Urothelium cell line (cell line): ENCODE results near the gene FAIM2.

Experiments used
- DNase-seq: peaks from one replicate; pipeline ENCODE4 v3.0.0; 2011; ENCODE audit warnings: low spot score, mixed read lengths
- FAIRE-seq: peaks from 2 replicates; lab custom pipeline; 2011; peaks lifted over from hg19 to GRCh38; lab: Jason Lieb, UNC

FAIM2 gene

DNA sequence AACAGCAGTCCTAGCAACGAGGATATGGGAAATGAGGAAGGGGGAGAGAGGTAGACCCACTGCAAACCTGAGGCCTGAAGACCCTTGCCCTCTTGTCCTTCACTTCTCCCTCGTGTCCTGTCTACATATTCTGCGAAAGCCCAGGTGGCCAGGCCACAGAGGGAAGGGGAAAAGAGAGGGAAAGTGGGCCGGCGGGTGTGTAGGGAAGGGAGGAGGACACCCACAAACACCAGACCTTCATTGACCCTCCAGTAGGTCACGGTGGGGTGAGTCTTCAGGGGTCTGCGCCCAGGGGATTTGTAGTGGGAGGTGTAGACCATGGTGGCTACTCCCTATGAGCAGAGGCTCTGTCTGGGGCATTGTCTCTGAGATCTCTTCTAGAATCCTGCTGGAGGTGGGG is 3.8 kb downstream of the FAIM2 start:
- no peak for FAIRE-seq

DNA sequence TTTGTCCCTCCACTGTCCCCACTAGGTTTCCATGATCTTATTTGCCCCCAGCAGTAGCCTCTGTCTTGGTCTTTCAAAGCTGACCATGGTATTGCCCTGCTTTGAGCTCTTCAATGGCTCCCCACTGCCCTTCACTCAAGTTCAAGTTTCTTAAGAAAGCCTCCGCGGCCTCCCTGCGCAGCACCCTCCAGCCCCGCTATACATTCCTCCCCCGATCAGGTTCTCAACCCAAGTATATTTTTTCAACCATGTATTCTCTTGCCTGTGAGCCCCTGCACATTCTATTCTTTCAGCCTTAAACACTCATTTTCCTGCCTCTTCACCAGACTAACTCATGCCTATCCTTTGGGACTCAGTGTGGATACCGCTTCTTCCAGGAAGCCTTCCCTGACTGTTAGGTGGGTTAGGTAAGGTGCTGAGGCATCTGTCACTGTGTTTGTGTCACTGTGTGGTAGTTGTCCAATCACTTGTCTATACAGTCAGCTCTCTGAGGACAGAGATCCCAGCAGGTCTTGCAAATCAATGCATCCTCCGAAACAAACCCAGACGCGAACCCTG is 4.3 kb downstream of the FAIM2 start:
- FAIRE-seq (no peak), DNase-seq (no peak)

More for the DNA sequence above, 3.8 kb downstream of the FAIM2 start:
- DNase-seq = no peak

DNA sequence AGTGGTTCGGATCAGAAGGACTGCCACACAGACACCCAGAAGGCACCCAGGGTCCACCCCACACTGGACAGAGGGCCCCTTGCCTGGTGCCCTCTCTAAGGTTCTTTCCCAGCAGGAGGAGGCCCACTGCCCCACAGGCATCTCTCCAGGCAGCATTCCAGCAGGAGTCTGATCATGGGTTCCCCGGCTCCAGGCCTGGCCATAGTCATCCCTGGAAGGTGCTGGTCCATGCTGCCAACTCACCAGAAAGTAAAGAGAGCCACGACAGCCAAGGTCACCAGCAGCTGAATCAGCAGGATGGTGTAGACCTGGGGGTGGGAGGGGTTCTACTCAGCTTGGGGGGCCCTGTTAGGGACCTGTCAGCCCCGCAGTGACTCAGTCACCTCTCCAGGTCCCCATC is 6.4 kb downstream of the FAIM2 start:
- DNase-seq = no peak

DNA sequence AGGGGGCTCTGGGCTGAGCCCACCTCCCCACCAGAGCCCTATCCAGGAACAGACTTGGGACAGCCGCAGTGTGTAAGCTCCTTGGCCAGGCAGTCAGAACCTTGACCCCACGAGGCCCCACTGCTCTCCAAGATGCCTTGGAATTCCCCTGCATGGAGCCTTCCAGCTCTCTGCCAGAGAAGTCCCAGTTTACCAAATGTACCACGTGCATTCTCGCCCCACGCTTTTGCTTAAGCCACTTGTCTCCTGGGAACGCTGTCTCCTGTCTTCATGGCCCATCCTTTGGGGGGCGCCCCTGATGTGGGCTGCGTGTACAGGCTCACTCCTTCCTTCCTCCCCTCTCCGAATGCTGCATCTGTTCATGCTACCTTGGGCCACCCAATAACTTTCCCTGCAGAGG is 7.9 kb downstream of the FAIM2 start:
- DNase-seq (no peak), FAIRE-seq (no peak)

More for the DNA sequence above, 6.4 kb downstream of the FAIM2 start:
- FAIRE-seq = no peak

DNA sequence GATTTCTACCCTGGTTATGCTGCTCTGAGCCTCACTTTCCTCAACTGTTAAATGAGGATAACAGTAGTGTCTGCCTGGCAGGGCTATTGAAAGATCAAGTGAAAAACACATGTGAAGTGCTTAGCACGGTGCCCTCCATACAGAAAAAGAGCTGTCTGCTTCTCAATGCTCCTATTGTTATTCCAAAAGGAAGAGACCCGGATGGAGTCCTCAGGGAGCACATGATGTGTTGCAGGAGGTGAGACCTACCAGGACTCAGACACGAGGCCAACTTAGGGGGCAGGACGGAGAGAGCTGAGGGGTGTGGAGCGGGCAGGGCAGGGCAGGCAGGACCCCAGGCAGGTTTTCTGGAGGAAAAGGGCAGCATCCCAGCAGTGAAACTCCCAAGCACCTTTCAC is 8.9 kb downstream of the FAIM2 start:
- FAIRE-seq = no peak
- no peak for DNase-seq

DNA sequence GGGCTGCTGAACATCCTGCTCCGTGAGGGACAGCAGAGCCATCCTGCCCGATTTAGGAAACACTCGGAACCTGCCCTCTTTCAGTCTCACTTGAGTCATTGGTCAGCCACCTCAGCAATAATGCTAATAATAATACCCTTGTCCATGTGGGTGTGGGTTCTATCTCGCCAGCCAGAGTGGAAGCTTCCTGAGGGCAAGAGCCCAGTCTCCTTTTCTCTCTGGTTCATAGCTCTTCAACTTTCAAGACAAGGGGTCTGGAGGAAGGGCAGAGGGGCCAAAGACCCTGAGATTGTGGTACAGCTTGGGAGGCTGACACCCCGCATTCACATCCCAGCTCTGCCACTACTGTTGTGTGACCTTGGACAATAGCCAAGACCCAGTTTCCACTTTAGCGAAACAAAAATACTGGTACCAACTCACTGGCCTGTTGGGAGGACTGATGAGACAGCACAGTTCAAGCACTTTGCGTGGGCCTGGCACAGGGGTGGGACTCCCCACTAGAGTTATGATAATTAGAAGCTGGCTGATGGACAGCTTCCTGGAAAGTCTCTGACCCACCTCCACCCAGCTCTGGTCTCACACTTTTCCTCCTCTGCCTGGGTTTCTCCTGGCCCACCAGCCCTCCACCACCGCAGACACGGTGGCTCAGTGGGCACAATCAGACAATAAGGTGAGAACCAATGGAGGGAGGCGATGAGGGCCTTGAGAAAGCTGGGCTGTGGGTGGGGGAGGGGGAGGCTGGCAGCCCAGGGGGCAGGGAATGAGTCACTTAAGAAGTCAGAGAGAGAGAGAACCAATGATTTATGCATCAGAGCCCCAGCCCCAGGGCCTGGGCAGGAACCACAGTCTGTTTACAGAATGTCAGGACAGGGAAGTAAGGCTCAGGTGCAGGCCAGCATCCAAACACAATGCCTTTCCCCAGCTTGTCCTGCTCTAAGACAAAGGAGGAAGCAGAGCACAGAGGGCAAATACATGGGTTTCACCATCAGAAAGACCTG is 9.6 kb downstream of the FAIM2 start:
- DNase-seq (no peak), FAIRE-seq (no peak)

DNA sequence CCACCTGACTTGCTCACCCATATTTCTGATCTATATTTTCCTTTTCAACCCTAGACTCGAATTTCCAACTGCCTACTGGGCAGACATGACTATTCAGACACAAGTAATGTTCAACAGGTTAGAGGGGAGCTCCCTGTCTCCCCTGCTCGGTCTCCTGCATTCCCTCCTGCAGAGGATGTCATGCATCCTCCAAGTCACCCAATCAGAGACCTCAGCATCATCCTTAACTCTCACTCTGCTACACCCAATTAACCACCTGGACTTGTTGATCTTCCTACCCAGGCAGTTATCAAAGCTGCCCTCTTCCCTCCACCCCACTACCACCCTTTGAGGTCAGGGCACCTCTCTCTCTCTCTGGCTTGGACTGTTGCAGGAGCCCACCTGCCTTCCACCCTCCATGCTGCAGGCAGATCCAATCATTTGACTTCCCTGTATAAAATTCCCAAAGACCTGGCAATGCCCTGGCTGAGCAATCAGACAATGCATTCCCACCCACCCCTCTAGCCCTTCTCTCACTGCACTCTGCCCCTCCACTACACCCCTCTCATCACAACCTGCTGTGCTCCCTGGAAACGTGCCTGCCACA is 10.9 kb downstream of the FAIM2 start:
- DNase-seq = no peak
- FAIRE-seq = no peak

DNA sequence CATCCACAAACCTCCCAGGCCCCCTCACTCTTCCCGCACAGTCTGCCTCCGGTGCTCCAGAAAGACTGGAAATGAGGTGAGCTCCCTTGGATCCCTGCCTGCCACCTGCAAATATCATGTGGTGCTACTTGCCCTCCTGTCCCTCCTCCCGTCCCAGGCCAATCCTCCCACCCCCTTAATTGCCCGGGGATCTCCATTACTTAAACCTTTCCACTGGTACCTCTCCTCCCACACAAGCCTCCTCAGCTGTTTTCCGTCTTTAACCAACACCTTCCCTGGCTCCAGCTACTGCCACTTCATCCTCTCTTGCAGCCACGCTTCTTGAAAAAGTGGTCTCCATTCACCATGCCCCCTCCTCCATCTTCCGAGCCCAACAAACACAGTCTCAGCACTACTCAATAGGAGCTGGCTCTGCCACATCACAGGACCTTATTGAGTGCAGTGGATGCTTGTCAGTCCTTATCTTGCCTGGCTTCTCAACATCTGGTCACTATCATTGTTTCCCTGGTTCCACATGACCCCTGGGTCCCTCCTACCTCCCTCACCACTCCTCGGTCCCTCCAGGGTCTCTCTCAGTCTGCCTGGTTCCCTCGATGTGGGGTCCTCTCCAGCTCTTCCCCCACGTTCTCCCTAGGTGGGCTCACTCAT is 11.5 kb downstream of the FAIM2 start:
- DNase-seq (no peak), FAIRE-seq (no peak)

DNA sequence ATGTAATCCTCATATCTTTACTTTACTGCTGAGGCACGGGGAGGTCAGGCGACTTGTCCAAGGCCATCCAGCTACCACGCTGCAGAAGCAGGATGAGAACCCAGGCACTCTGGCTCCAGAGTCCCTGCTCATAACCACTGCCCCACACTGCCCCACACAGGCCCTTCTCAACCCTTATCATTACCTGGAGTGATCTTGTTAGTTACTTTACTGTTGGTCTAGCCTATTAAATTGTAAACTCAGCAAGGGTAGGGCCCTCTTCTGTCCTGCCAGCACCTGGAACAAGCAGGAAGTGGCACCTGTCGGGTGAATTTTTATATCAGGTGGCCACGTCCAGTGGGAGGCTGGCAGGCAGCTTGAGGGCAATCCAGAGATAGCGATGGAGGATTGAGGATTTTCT is 12.2 kb downstream of the FAIM2 start:
- DNase-seq (no peak), FAIRE-seq (no peak)

DNA sequence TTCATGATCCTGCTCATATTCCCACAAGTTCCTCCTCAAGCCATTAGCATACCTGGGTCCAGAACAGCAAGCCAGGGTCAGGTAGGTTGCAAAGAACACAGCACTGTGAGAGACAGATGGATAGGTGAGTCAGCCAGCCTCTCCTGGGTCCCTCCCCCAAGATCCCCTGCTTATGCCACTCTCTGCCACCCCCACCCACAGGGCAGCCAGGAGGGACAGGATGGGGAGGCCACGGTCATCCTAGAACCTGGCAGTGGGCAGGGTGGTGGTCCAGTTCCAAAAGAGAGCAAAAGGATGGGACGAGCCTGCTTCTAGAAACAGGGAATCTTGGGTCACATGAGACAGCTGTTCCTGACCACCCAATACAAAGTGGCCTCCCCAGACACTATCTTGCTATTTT is 12.7 kb downstream of the FAIM2 start:
- DNase-seq (no peak), FAIRE-seq (no peak)

DNA sequence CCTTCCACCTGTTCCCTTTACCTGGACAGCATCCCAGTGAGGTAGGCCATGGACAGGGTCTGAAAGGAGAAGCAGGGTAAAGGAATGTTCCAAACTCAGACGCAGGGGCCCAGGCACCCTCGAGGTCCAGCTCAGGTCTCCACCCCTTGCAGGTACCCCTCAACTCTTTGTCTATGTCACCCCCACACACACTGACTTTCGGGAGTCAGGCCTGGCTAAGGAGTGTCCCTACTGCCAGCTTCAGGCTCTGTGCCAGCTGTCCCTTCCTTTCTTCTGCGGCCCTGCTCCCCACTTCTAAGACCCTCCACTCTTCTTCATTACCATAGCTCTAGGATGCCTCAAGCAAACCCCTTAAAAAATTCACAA is 13.6 kb downstream of the FAIM2 start:
- DNase-seq (no peak), FAIRE-seq (no peak)

DNA sequence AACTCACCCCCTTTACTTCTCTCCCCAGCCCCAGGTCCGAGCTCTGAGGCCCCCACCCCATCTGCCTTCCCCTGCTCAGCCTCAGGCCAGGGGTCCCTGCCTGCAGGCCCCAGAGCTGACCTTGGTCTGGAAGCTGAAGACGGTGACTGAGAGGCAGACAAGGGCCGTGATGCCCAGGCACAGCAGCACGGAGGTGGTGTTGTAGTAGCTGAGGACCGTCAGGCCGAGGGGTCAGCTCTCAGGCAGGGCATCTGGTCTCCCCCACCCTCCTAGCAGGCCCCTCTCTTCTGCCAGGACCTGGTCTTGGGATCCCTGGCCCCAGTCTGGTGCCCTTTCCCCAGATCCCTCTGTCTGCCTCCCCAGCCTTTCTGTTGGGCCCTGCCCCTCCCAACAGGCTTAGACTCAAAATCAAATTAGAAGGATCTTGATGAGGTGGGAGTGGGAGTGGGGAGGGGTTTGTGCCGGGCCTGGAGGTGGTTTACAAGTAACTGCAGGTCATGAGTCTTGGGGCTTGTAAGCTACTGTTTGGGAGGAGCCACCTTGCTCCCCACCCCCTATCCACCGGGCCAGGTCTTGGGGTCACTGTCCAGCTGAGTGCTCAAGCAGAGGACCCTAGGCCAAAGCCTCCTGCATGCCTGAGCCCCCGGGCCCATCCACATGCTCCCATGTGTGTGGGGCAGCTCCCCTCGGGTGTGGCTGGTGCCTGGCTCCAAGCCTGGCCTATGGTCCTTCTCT is 14.2 kb downstream of the FAIM2 start:
- DNase-seq = no peak
- no peak for FAIRE-seq

DNA sequence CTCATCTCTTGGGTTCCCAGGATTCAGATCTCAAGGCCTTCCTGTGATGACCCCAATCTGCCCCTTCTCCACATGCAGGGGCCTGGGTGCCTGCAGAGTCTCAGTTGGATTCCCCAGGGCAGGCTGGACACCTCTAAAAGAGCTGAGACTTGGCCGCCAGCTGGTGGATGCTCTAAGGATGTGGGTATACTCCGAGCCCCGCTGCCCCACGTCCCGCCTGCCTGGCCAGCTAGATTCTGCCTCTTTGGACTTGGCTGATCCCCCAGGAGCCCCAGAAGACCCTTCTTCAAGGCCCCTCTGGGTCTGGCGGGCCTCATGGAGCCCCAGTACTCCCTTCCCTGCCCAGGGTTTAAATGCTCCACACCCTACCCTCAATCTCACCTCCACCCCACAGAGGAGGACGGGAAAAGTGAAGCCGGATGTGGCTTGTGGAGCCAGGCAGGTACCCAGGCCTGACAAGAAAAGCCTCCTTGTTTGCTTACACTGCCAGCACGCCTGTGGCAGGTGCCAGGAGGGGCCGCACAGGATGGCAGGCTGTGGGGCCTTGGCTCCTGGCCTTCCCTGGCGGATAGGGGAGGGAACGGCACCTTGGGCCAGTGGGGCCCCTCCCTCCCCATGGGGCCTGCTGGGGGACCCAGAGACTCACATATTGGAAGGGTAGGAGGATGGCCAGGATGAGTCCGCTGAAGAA is 15.1 kb downstream of the FAIM2 start:
- DNase-seq (no peak), FAIRE-seq (no peak)

DNA sequence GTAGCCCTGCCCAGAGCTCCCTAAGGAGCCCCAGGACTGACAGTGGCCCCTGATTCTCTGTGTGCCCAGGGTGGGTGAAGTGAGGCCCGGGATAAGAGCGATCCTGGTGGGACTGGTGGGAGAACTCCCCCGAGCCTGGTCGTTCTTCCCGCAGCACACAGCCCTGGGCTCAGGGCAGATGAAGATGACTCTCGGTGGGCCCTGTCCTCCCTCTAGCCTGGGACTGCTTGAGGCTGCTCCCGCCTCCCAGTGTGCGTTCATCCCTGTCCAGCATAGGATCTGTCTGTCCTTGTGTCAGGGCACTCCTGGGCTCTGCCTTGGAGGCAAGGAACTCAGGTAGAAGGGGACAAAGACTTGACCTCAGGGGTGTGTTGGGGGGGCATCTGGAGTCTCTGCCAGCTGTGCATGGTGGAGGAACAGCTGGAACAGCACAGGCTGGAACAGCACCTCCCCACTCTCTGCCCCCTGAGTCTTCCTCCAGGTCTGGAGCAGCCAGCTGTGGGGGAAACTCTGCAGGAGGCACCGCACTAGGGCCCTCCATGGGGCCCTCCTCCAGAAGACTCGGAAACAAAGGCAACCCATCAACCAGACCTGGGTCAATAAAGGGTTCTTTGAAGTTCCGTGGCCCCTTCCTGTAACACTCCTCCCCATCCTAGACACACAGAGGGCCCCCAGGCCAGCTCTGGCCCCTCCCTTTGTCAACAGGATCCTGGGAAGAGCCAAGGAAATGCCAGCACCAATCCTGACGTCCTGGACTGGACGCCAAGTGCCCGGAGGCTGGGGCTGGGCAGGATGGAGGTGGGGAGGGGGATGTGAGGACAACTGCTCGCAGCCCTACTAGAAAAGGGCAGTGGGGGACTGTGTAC is 15.9 kb downstream of the FAIM2 start:
- no peak for FAIRE-seq
- no peak for DNase-seq

DNA sequence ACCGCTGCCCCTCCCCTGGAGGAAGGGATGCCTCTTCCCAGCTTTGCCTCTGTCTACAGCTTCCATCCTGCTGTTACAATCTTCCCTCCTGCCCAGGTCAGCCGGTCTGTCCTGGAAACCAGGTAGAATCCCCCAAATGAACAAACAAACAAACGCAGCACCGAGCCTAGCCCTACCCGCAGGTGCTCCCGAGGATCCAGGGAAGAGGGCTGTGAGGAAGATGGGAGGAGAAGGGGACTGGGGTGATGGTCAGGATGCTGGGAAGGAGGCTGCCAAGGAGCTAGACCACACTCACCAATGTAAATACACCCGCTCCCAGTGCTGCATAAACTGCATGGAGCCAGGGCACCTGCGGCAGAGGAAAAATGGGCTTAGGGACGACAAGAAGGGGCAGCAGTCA is 16.6 kb downstream of the FAIM2 start:
- DNase-seq = no peak
- no peak for FAIRE-seq

DNA sequence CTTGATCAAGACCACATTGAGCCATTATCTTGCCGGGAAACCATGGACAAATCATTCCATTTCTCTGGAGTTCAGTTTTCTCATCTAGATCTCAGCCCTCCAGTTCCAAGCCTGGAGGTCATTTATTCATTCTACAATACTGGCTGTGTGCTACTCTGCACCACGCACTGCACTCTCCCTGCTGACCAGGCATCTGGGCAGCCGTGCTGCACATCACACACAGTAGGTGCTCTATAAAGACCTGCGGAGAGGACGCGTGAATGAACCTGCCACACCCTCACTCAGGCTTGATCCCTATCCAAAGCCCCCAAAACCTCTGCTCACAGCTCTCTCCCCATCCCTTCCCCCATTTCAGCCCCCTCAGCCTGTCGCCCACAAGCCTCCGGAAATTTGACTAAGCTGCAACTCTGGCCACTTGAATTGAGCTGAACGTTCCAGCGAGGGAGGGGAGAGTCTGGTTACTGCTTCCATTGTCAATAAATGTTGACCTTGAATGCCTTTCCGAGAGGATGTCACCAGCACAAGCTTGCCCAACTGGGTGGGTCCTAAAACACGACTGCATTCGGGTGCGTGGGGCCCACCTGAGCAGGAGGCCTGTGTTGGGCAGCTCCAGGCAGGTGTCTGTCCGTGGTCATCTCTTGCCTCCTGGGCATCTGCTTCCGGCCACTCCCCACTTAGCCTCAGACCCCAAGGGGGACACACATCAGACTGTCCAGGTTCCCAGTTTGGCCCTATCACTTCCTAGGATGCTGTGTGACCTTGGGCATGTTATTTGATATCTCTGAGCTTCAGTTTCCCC is 17.8 kb downstream of the FAIM2 start:
- DNase-seq (no peak), FAIRE-seq (no peak)

DNA sequence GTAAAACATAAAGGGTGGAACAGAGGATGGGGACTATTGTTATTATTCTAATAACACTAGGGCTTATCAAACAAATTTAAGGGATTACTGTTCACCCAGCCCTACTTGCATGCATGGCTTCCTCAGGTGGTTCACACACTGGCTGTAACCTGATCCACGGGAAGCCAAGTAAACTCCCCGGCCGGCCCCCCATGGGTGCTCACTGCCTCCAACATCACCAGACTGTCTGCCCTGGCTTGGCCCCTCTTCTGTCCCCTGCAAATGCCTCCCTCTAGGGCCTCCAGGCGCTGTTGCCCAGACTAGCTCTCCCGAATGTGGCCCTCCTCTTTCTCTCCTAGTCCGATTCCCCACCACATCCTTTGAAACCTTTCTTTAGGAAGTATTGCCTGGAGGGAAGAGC is 18.6 kb downstream of the FAIM2 start:
- FAIRE-seq (no peak), DNase-seq (no peak)

DNA sequence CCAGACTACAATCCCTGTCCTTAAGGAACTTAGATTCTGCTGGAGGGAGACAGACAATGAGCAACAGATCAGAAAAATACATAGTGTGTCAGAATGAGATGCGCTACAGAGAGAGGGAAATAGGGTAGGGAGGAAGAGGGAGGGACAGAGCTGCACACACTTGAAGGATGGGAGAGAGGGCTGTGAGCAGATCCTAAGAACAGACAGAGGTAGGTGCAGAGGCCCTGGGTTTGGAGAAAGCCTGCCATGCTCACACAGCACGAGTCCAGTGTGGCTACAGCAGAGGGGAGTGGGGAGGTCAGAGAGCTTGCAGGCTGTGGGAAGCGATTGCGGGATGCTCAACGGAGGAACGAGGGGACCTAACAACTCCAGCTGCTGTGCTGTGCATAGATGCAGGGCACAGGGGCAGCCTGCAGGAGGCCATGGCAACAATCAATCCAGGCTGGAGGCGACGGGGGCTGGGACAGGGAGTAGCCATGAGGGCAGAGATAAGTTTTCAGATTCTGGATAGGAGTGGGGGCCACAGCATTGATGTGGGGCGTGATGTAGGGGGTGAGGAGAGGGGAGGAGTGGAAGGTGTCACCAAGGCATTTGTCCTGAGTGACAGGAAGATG is 20.7 kb downstream of the FAIM2 start:
- FAIRE-seq (no peak), DNase-seq (no peak)
